Measurements from ENCODE around the gene NEDD4L.

- no peak for TF ChIP-seq EZH2 (IDR thresholded peaks at IDR 0.05; ENCODE audit: borderline replicate concordance, low read length)
- TF ChIP-seq CTCF (conservative IDR thresholded peaks at IDR 0.05 in 1 of 2, IDR thresholded peaks at IDR 0.05 in 1 of 2; ENCODE audit: extremely low read depth in 1 of 2, insufficient read depth in 1 of 2, low read depth in 1 of 2, low read length in 2 of 2) = no peak
Measured at GRCh38 chr18:58291131-58291530, 247.1 kb downstream of the NEDD4L start.
